ENCODE data around the gene ZFAND3. TPM values are rescaled to one million over a fixed set of nuclear protein-coding genes. Genes with fewer than 3 reads are reported as not detected.
A peak's percentile ranks its signal among the peaks of the same experiment; 100 is the strongest.

Gene ZFAND3
- total RNA-seq, 1 donor from 2014 or later: 81.8 TPM

DNA sequence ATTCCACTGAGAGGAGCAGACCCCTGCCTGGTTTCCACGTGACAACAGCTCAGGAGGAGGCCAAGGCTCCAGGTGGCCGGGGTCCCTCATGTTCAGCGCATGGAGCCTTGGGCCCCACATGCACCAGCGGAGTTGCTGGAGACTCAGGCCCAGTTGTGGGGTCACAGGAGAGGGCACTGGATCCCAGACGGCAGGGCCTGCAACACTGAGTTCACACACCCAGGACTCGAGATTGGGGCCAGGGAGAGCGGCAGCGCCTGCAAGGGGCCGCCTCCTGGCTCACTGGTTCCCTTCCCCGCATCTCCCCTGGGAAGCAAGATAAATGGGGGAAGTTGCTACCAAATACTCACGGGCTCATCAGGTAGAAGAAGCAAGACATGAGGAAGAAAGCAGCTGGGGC is 348.1 kb downstream of the ZFAND3 start:
- Histone ChIP-seq H3K27me3 (ENCODE audit: low read depth) (no peaks in the 10 kb centered on the region), H3K9me3 (replicated peaks) (no peaks in the 10 kb centered on the region), H3K36me3 (no peaks in the 10 kb centered on the region), H3K4me3 (no peak overlapping the region), H3K27ac (replicated peaks) (no peak overlapping the region), H3K4me1 (peaks cover 12% of the 10 kb centered on the region)
- intact Hi-C loops (cut with micrococcal nuclease): no loop called here
- TF ChIP-seq, protein P1, sequence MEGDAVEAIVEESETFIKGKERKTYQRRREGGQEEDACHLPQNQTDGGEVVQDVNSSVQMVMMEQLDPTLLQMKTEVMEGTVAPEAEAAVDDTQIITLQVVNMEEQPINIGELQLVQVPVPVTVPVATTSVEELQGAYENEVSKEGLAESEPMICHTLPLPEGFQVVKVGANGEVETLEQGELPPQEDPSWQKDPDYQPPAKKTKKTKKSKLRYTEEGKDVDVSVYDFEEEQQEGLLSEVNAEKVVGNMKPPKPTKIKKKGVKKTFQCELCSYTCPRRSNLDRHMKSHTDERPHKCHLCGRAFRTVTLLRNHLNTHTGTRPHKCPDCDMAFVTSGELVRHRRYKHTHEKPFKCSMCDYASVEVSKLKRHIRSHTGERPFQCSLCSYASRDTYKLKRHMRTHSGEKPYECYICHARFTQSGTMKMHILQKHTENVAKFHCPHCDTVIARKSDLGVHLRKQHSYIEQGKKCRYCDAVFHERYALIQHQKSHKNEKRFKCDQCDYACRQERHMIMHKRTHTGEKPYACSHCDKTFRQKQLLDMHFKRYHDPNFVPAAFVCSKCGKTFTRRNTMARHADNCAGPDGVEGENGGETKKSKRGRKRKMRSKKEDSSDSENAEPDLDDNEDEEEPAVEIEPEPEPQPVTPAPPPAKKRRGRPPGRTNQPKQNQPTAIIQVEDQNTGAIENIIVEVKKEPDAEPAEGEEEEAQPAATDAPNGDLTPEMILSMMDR (IDR thresholded peaks at IDR 0.05; ENCODE audit: borderline replicate concordance): no peak
- DNase-seq: no peak

DNA sequence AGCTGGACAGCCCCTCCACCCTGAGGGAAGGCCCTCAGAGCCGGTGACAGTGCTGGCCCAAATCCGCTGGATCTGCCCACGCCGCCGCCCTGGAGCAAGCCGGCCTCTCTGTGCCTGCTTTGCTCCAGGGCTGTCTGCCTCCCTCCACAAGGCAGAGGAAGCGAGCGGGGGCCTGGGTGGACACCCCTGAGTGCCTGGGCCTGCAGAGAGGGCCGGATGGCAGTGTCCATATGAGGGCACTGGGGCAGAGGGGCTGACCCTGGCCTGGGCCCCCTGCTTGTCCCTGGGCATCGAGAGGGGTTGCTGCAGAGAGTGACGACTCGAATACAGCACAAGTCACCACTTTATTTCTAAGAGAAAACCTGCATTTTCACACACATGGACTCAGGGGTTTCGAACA is 348.6 kb downstream of the ZFAND3 start:
- peak overlapping the region; percentile 6 for H3K27ac ChIP-seq (replicated peaks)
- TF ChIP-seq, protein P1 (IDR thresholded peaks at IDR 0.05; ENCODE audit: borderline replicate concordance): no peak
- no peaks in the 10 kb centered on the region for H3K27me3 ChIP-seq (ENCODE audit: low read depth)
- H3K4me3 ChIP-seq: no peak overlapping the region
- no peak for DNase-seq
- no peaks in the 10 kb centered on the region for H3K36me3 ChIP-seq
- peaks cover 12% of the 10 kb centered on the region for H3K4me1 ChIP-seq
- intact Hi-C loops (cut with micrococcal nuclease): no loop called here
- no peaks in the 10 kb centered on the region for H3K9me3 ChIP-seq (replicated peaks)

DNA sequence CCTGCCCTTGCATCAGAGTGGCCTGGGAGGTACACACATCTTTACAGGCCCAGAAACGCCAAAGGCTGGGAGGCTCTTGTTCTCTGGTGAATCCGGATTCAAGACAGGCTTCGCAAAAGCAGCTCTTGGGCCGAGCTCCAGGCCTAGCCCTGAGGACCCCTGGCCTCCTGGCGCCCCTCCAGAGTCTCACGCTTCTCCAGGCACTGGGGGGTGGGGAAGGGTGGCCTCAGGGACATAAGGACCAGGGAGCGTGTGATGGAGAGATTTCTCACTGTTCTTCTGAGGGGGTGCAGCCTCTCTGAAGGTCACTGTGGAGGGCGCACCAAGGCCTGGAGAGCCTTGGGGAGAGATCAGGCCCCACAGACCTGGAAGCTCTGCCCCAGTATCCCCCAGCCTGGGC is 349.2 kb downstream of the ZFAND3 start:
- H3K27me3 ChIP-seq (ENCODE audit: low read depth): no peaks in the 10 kb centered on the region
- H3K36me3 ChIP-seq: peaks cover 5% of the 10 kb centered on the region
- intact Hi-C loops (cut with micrococcal nuclease): no loop called here
- H3K4me1 ChIP-seq: peaks cover 11% of the 10 kb centered on the region
- DNase-seq: no peak
- peak overlapping the region; percentile 15 for H3K27ac ChIP-seq (replicated peaks)
- TF ChIP-seq, protein P1 (IDR thresholded peaks at IDR 0.05; ENCODE audit: borderline replicate concordance): no peak
- no peak overlapping the region for H3K4me3 ChIP-seq
- no peaks in the 10 kb centered on the region for H3K9me3 ChIP-seq (replicated peaks)

DNA sequence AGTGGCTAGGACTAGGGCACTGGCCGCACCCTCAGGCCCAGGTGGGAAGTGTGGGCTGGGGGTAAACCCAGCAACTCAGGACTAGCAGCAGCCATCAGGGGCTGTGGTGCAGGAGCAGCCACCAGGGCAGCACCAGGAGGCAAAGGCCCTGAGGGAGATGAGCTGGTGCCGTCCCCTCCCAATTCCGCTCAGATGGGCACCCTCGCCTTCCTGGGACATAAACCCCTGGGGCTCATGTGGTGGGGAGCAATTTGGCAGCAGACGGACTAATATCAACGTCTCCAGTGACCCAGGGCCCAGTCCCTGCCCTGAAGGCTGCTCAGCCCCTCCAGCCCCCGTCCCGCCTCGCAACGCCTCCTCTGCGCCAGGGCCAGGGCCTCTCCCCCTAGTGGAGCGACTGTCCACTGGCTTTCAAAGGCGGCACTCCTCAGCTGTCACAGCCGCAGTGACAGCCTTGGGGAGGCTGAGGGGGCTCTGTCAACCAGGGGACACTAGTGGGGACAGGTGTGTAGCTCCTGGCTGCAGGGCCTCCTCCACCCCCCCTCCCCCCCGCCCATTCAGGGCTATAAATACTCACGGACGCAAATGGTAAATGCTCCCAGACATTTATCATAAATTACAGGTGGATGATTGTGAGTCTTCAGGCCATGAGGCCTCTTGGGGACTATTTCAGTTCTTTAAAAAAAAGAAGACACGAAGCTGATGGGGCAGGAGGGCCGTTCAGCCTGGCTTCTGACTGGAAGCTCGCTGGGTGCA is 349.9 kb downstream of the ZFAND3 start:
- intact Hi-C loops (cut with micrococcal nuclease): no loop called here
- TF ChIP-seq, protein P1 (IDR thresholded peaks at IDR 0.05; ENCODE audit: borderline replicate concordance): peak; percentile 26
- H3K4me1 ChIP-seq: peaks cover 5% of the 10 kb centered on the region
- peak overlapping the region; percentile 15 for H3K27ac ChIP-seq (replicated peaks)
- peaks cover 11% of the 10 kb centered on the region for H3K36me3 ChIP-seq
- H3K9me3 ChIP-seq (replicated peaks): no peaks in the 10 kb centered on the region
- DNase-seq: no peak
- no peaks in the 10 kb centered on the region for H3K27me3 ChIP-seq (ENCODE audit: low read depth)
- H3K4me3 ChIP-seq: no peak overlapping the region

DNA sequence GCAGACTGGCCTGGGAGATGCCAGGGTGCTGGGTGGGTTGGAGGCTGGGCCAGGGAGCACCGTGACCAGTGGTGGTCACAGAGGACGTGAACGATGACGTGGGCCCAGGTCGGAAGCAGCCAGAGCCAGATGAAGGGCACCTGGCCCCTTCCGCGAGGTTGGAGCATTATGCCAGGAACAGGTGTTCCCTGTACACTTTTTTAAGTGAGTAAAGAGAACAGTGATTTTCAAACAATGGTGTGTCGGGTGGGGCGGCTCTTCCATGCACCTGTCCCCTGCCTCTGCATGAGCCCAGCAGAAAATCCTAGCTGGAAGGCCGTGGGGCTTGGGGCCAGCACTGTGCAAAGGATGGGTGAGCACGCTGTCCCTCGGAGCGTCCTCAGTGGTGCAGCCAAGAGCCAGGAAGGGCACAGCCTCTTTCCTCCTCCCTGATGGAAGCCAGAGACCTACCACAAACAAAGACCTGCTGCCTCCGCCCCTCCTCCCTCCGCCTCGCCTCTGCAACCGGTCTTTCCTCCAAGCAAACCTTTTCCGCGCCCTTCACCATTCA is 350.5 kb downstream of the ZFAND3 start:
- H3K36me3 ChIP-seq: peaks cover 18% of the 10 kb centered on the region
- peaks cover 5% of the 10 kb centered on the region for H3K4me1 ChIP-seq
- no peak overlapping the region for H3K27ac ChIP-seq (replicated peaks)
- no peak overlapping the region for H3K4me3 ChIP-seq
- H3K9me3 ChIP-seq (replicated peaks): no peaks in the 10 kb centered on the region
- DNase-seq: no peak
- no peaks in the 10 kb centered on the region for H3K27me3 ChIP-seq (ENCODE audit: low read depth)
- intact Hi-C loops (cut with micrococcal nuclease): no loop called here
- TF ChIP-seq, protein P1 (IDR thresholded peaks at IDR 0.05; ENCODE audit: borderline replicate concordance): no peak
